ENCODE results near the gene SLIT1.

The SLIT1 gene

GRCh38 chr10:97175586-97175985, 10.2 kb downstream of the SLIT1 start:
- TF ChIP-seq TCF12 (IDR thresholded peaks at IDR 0.05; ENCODE audit: low read depth) (no peak), CREB1 (IDR thresholded peaks at IDR 0.05; ENCODE audit: low read depth) (no peak), FOXM1 (IDR thresholded peaks at IDR 0.05; ENCODE audit: borderline replicate concordance, low read depth) (no peak), ZBTB7A (IDR thresholded peaks at IDR 0.05; ENCODE audit: low read depth) (no peak)

GRCh38 chr10:97174941-97175340, 10.8 kb downstream of the SLIT1 start:
- TF ChIP-seq REST (IDR thresholded peaks at IDR 0.05; ENCODE audit: low read depth): no peak
- no peak for TF ChIP-seq TCF12 (IDR thresholded peaks at IDR 0.05; ENCODE audit: low read depth)
- TF ChIP-seq TEAD4 (IDR thresholded peaks at IDR 0.05): no peak
- TF ChIP-seq FOXM1 (IDR thresholded peaks at IDR 0.05; ENCODE audit: borderline replicate concordance, low read depth): no peak
- TF ChIP-seq NFIC (IDR thresholded peaks at IDR 0.05): no peak
- TF ChIP-seq TAF1 (IDR thresholded peaks at IDR 0.05; ENCODE audit: low read depth): no peak
- TF ChIP-seq MAX (IDR thresholded peaks at IDR 0.05): no peak
- TF ChIP-seq CREB1 (IDR thresholded peaks at IDR 0.05; ENCODE audit: low read depth): no peak
- no peak for TF ChIP-seq ZBTB7A (IDR thresholded peaks at IDR 0.05; ENCODE audit: low read depth)
- TF ChIP-seq CEBPB (IDR thresholded peaks at IDR 0.05): no peak

GRCh38 chr10:97174276-97174775, 11.4 kb downstream of the SLIT1 start:
- TF ChIP-seq NFIC (IDR thresholded peaks at IDR 0.05) (no peak), TAF1 (IDR thresholded peaks at IDR 0.05; ENCODE audit: low read depth) (no peak), REST (IDR thresholded peaks at IDR 0.05; ENCODE audit: low read depth) (no peak), MAX (IDR thresholded peaks at IDR 0.05) (no peak), TEAD4 (IDR thresholded peaks at IDR 0.05) (no peak), ZBTB7A (IDR thresholded peaks at IDR 0.05; ENCODE audit: low read depth) (no peak), TCF12 (IDR thresholded peaks at IDR 0.05; ENCODE audit: low read depth) (no peak), CEBPB (IDR thresholded peaks at IDR 0.05) (no peak), EGR1 (IDR thresholded peaks at IDR 0.05) (no peak), USF1 (IDR thresholded peaks at IDR 0.05) (no peak), RAD21 (IDR thresholded peaks at IDR 0.05; ENCODE audit: low read depth) (no peak), FOXM1 (IDR thresholded peaks at IDR 0.05; ENCODE audit: borderline replicate concordance, low read depth) (no peak), EP300 (IDR thresholded peaks at IDR 0.05; ENCODE audit: borderline replicate concordance) (no peak), YY1 (IDR thresholded peaks at IDR 0.05; ENCODE audit: low read depth) (no peak), CREB1 (IDR thresholded peaks at IDR 0.05; ENCODE audit: low read depth) (no peak)

- TF ChIP-seq NFIC (IDR thresholded peaks at IDR 0.05) (no peak), EP300 (IDR thresholded peaks at IDR 0.05; ENCODE audit: borderline replicate concordance) (no peak), REST (IDR thresholded peaks at IDR 0.05; ENCODE audit: low read depth) (no peak), FOXM1 (IDR thresholded peaks at IDR 0.05; ENCODE audit: borderline replicate concordance, low read depth) (no peak), USF1 (IDR thresholded peaks at IDR 0.05) (no peak), CEBPB (IDR thresholded peaks at IDR 0.05) (no peak), CREB1 (IDR thresholded peaks at IDR 0.05; ENCODE audit: low read depth) (no peak), ZBTB7A (IDR thresholded peaks at IDR 0.05; ENCODE audit: low read depth) (no peak), MAX (IDR thresholded peaks at IDR 0.05) (no peak), YY1 (IDR thresholded peaks at IDR 0.05; ENCODE audit: low read depth) (no peak)
These were observed 12.7 kb downstream of the SLIT1 start for GRCh38 chr10:97173036-97173435.
